Measurements from ENCODE around the gene ANO1.

The ANO1 gene

GRCh38 chr11:70060611-70061293 lies 17.4 kb upstream of the ANO1 start:
- DNase-seq (ENCODE audit: low read depth, low spot score) = no peak
- Histone ChIP-seq H3K9me3 (ENCODE audit: low read depth, low read length) (no peaks in the 10 kb centered on the region; the same call in 1 of the 2 replicates), H3K4me3 (no peak overlapping the region), H3K9ac (ENCODE audit: insufficient read length) (no peak overlapping the region), H3K27ac (no peak overlapping the region), H3K36me3 (ENCODE audit: insufficient read depth, low read length) (no peaks in the 10 kb centered on the region)
- no peak for TF ChIP-seq EZH2 (IDR thresholded peaks at IDR 0.05)
- no peak for TF ChIP-seq FOXP2 (optimal IDR thresholded peaks at IDR 0.05; ENCODE audit: control extremely low read depth, extremely low read length, insufficient read depth)
- no peak for TF ChIP-seq POLR2AphosphoS5 (IDR thresholded peaks at IDR 0.05; ENCODE audit: borderline replicate concordance, low read depth, low read length)

GRCh38 chr11:70061734-70062133 lies 16.4 kb upstream of the ANO1 start:
- Histone ChIP-seq H3K9ac (ENCODE audit: insufficient read length) (no peak overlapping the region), H3K9me3 (ENCODE audit: low read depth, low read length) (no peaks in the 10 kb centered on the region), H3K4me3 (no peak overlapping the region), H3K36me3 (ENCODE audit: insufficient read depth, low read length) (no peaks in the 10 kb centered on the region), H3K27ac (no peak overlapping the region)
- DNase-seq (ENCODE audit: low read depth, low spot score) = no peak
- TF ChIP-seq POLR2AphosphoS5 (IDR thresholded peaks at IDR 0.05; ENCODE audit: borderline replicate concordance, low read depth, low read length) (no peak), FOXP2 (optimal IDR thresholded peaks at IDR 0.05; ENCODE audit: control extremely low read depth, extremely low read length, insufficient read depth) (no peak), EZH2 (IDR thresholded peaks at IDR 0.05) (no peak)

GRCh38 chr11:70063121-70063520 lies 15.0 kb upstream of the ANO1 start:
- Histone ChIP-seq H3K9me3 (ENCODE audit: low read depth, low read length) (no peaks in the 10 kb centered on the region), H3K36me3 (ENCODE audit: insufficient read depth, low read length) (no peaks in the 10 kb centered on the region), H3K27ac (no peak overlapping the region), H3K9ac (ENCODE audit: insufficient read length) (no peak overlapping the region), H3K4me3 (no peak overlapping the region)
- DNase-seq (ENCODE audit: low read depth, low spot score) = no peak
- no peak for TF ChIP-seq EZH2 (IDR thresholded peaks at IDR 0.05)
- no peak for TF ChIP-seq POLR2AphosphoS5 (IDR thresholded peaks at IDR 0.05; ENCODE audit: borderline replicate concordance, low read depth, low read length)
- no peak for TF ChIP-seq FOXP2 (optimal IDR thresholded peaks at IDR 0.05; ENCODE audit: control extremely low read depth, extremely low read length, insufficient read depth)

GRCh38 chr11:70063555-70063954 lies 14.6 kb upstream of the ANO1 start:
- no peak overlapping the region for H3K27ac ChIP-seq
- no peaks in the 10 kb centered on the region for H3K9me3 ChIP-seq (ENCODE audit: low read depth, low read length)
- no peak overlapping the region for H3K9ac ChIP-seq (ENCODE audit: insufficient read length)
- no peak overlapping the region for H3K4me3 ChIP-seq
- H3K36me3 ChIP-seq (ENCODE audit: insufficient read depth, low read length) = no peaks in the 10 kb centered on the region
- TF ChIP-seq EZH2 (IDR thresholded peaks at IDR 0.05) (no peak), POLR2AphosphoS5 (IDR thresholded peaks at IDR 0.05; ENCODE audit: borderline replicate concordance, low read depth, low read length) (no peak), FOXP2 (optimal IDR thresholded peaks at IDR 0.05; ENCODE audit: control extremely low read depth, extremely low read length, insufficient read depth) (no peak)
- no peak for DNase-seq (ENCODE audit: low read depth, low spot score)

- no peak overlapping the region for H3K9ac ChIP-seq (ENCODE audit: insufficient read length)
- DNase-seq (ENCODE audit: low read depth, low spot score) = no peak
- TF ChIP-seq POLR2AphosphoS5 (IDR thresholded peaks at IDR 0.05; ENCODE audit: borderline replicate concordance, low read depth, low read length) (no peak), FOXP2 (optimal IDR thresholded peaks at IDR 0.05; ENCODE audit: control extremely low read depth, extremely low read length, insufficient read depth) (no peak), EZH2 (IDR thresholded peaks at IDR 0.05) (no peak)
- no peaks in the 10 kb centered on the region for H3K9me3 ChIP-seq (ENCODE audit: low read depth, low read length)
- H3K4me3 ChIP-seq = no peak overlapping the region
- no peak overlapping the region for H3K27ac ChIP-seq
- no peaks in the 10 kb centered on the region for H3K36me3 ChIP-seq (ENCODE audit: insufficient read depth, low read length)
Measured at GRCh38 chr11:70064008-70064725, 13.9 kb upstream of the ANO1 start.

GRCh38 chr11:70064726-70065317 lies 13.3 kb upstream of the ANO1 start:
- no peaks in the 10 kb centered on the region for H3K36me3 ChIP-seq (ENCODE audit: insufficient read depth, low read length)
- DNase-seq (ENCODE audit: low read depth, low spot score) = no peak
- H3K9me3 ChIP-seq (ENCODE audit: low read depth, low read length) = no peaks in the 10 kb centered on the region
- no peak overlapping the region for H3K4me3 ChIP-seq
- TF ChIP-seq FOXP2 (optimal IDR thresholded peaks at IDR 0.05; ENCODE audit: control extremely low read depth, extremely low read length, insufficient read depth) (no peak), EZH2 (IDR thresholded peaks at IDR 0.05) (no peak), POLR2AphosphoS5 (IDR thresholded peaks at IDR 0.05; ENCODE audit: borderline replicate concordance, low read depth, low read length) (no peak)
- no peak overlapping the region for H3K9ac ChIP-seq (ENCODE audit: insufficient read length)
- H3K27ac ChIP-seq = no peak overlapping the region

GRCh38 chr11:70065318-70066135 lies 12.6 kb upstream of the ANO1 start:
- no peak for TF ChIP-seq EZH2 (IDR thresholded peaks at IDR 0.05)
- TF ChIP-seq FOXP2 (optimal IDR thresholded peaks at IDR 0.05; ENCODE audit: control extremely low read depth, extremely low read length, insufficient read depth) = no peak
- TF ChIP-seq POLR2AphosphoS5 (IDR thresholded peaks at IDR 0.05; ENCODE audit: borderline replicate concordance, low read depth, low read length) = no peak

GRCh38 chr11:70066136-70066520 lies 12.0 kb upstream of the ANO1 start:
- no peaks in the 10 kb centered on the region for H3K36me3 ChIP-seq (ENCODE audit: insufficient read depth, low read length)
- H3K27ac ChIP-seq = no peak overlapping the region
- no peak for TF ChIP-seq POLR2AphosphoS5 (IDR thresholded peaks at IDR 0.05; ENCODE audit: borderline replicate concordance, low read depth, low read length)
- TF ChIP-seq FOXP2 (optimal IDR thresholded peaks at IDR 0.05; ENCODE audit: control extremely low read depth, extremely low read length, insufficient read depth) = no peak
- no peak for TF ChIP-seq EZH2 (IDR thresholded peaks at IDR 0.05)
- no peak overlapping the region for H3K9ac ChIP-seq (ENCODE audit: insufficient read length)
- no peaks in the 10 kb centered on the region for H3K9me3 ChIP-seq (ENCODE audit: low read depth, low read length)
- H3K4me3 ChIP-seq = no peak overlapping the region
- DNase-seq (ENCODE audit: low read depth, low spot score) = no peak

More at GRCh38 chr11:70065318-70066135, 12.6 kb upstream of the ANO1 start:
- DNase-seq (ENCODE audit: low read depth, low spot score) = no peak
- no peak overlapping the region for H3K9ac ChIP-seq (ENCODE audit: insufficient read length)
- H3K27ac ChIP-seq = no peak overlapping the region
- H3K36me3 ChIP-seq (ENCODE audit: insufficient read depth, low read length) = no peaks in the 10 kb centered on the region
- H3K4me3 ChIP-seq = no peak overlapping the region
- H3K9me3 ChIP-seq (ENCODE audit: low read depth, low read length) = no peaks in the 10 kb centered on the region

All from SK-N-MC (cell line).